ENCODE results near the gene ZNF668. TPM values are rescaled to one million over a fixed set of nuclear protein-coding genes. Genes with fewer than 3 reads are reported as not detected.

ZNF668 gene
- polyA plus RNA-seq, 1 of the 3 experiments (the other 2 are of a cell fraction) = 13.6 TPM

- DNase-seq = no peak
- no peaks in the 10 kb centered on the region for H3K79me2 ChIP-seq (ENCODE audit: insufficient read depth)
- ChIA-PET CTCF (interaction anchor here (0.6 to 2.0 kb wide), 2 partner anchors 39 to 47 kb away, joined by 4 to 6 read pairs; partner anchors contain the start of gene HSD3B7), POLR2A (no interaction called here)
- no peak overlapping the region for H3K27ac ChIP-seq (ENCODE audit: low read depth in 2 of 2, low read length in 1 of 2)
- no peaks in the 10 kb centered on the region for H3K27me3 ChIP-seq (ENCODE audit: insufficient read depth)
- H3K4me2 ChIP-seq = no peak overlapping the region
- no peaks in the 10 kb centered on the region for H3F3A ChIP-seq (replicated peaks; ENCODE audit: insufficient read depth)
- TF ChIP-seq RXRA (IDR thresholded peaks at IDR 0.05; ENCODE audit: borderline replicate concordance, low read depth) (no peak), ELF1 (IDR thresholded peaks at IDR 0.05) (no peak), CHD2 (IDR thresholded peaks at IDR 0.05; ENCODE audit: low read length, partially characterized antibody) (no peak), RAD21 (IDR thresholded peaks at IDR 0.05; ENCODE audit: low read length) (no peak), PBX3 (IDR thresholded peaks at IDR 0.05) (no peak), EP300 (IDR thresholded peaks at IDR 0.05; ENCODE audit: borderline replicate concordance in 1 of 2, low read depth in 1 of 2, low read length in 1 of 2) (no peak), EZH2phosphoT487 (IDR thresholded peaks at IDR 0.05; ENCODE audit: borderline replicate concordance, low read depth) (no peak), GATA2 (CRISPR knock-in tag; IDR thresholded peaks at IDR 0.05) (no peak), TCF12 (IDR thresholded peaks at IDR 0.05) (no peak), REST (IDR thresholded peaks at IDR 0.05; ENCODE audit: low read depth, low read length) (no peak), GABPA (IDR thresholded peaks at IDR 0.05; ENCODE audit: low read depth) (no peak)
- TF ChIP-seq, protein P1, sequence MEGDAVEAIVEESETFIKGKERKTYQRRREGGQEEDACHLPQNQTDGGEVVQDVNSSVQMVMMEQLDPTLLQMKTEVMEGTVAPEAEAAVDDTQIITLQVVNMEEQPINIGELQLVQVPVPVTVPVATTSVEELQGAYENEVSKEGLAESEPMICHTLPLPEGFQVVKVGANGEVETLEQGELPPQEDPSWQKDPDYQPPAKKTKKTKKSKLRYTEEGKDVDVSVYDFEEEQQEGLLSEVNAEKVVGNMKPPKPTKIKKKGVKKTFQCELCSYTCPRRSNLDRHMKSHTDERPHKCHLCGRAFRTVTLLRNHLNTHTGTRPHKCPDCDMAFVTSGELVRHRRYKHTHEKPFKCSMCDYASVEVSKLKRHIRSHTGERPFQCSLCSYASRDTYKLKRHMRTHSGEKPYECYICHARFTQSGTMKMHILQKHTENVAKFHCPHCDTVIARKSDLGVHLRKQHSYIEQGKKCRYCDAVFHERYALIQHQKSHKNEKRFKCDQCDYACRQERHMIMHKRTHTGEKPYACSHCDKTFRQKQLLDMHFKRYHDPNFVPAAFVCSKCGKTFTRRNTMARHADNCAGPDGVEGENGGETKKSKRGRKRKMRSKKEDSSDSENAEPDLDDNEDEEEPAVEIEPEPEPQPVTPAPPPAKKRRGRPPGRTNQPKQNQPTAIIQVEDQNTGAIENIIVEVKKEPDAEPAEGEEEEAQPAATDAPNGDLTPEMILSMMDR (IDR thresholded peaks at IDR 0.05) = no peak
- 62% methylated on average over 6 of the region's 6 CpGs for WGBS (ENCODE audit: low lambda C conversion rate)
- H4K20me1 ChIP-seq (ENCODE audit: insufficient read depth) = no peaks in the 10 kb centered on the region
- H3K9me3 ChIP-seq = no peaks in the 10 kb centered on the region
- no peaks in the 10 kb centered on the region for H3K4me1 ChIP-seq (ENCODE audit: control insufficient read depth in 1 of 2, insufficient read depth in 2 of 2, low read depth in 1 of 2, low read length in 1 of 2)
- H3K36me3 ChIP-seq (replicated peaks in 1 of 2; ENCODE audit: control insufficient read depth in 1 of 2, insufficient read depth in 2 of 2, low read length in 1 of 2) = no peaks in the 10 kb centered on the region
- H2AFZ ChIP-seq (ENCODE audit: low read depth) = no peak overlapping the region
- H3K9ac ChIP-seq = no peak overlapping the region
- H3K4me3 ChIP-seq (ENCODE audit: low read depth in 2 of 2, low read length in 1 of 2) = no peak overlapping the region
- no peaks in the 10 kb centered on the region for H3K9me2 ChIP-seq
Observed at GRCh38 chr16:31023627-31024226, 50.3 kb downstream of the ZNF668 start.

Data from SK-N-SH (cell line).